OCI-LY3 (cell line): ENCODE data around the gene FBP1.
A peak's percentile ranks its signal among the peaks of the same experiment; 100 is the strongest.

ENCODE experiments used
- H2AFZ ChIP-seq: fragments of 200-600, 300-600 bp; shearing (Covaris generic); 2 replicates; pipeline ENCODE4 v1.6.0; 2014; ENCODE audit warnings: antibody characterized with exemption, low read depth, low read length
- H3K27ac ChIP-seq: fragments of 200-600, 300-600 bp; sonication (generic); 2 replicates; pipeline ENCODE4 v1.5.1; 2014; ENCODE audit warnings: mild to moderate bottlenecking, low read length, moderate library complexity, mixed read lengths
- H3K27me3 ChIP-seq: fragments of 200-600, 300-600 bp; sonication (generic); 2 replicates; pipeline ENCODE4 v1.6.1; 2014; ENCODE audit warnings: low read depth, low read length, mixed read lengths
- H3K36me3 ChIP-seq: fragments of 200-600, 300-600 bp; sonication (generic); replicated peaks from 2 replicates; pipeline ENCODE3; 2014; ENCODE audit warnings: low read depth, low read length, mixed read lengths
- H3K4me1 ChIP-seq: fragments of 300-600, 200-600 bp; sonication (generic); 2 replicates; pipeline ENCODE4 v1.6.1; 2014; ENCODE audit warnings: low read length, mixed read lengths
- H3K4me2 ChIP-seq: fragments of 200-600, 300-600 bp; sonication (generic); 2 replicates; pipeline ENCODE4 v1.6.1; 2014; ENCODE audit warnings: low read length, mixed read lengths
- H3K4me3 ChIP-seq: fragments of 300-600, 200-600 bp; sonication (generic); 2 replicates; pipeline ENCODE4 v1.5.1; 2014; ENCODE audit warnings: antibody characterized with exemption, mild to moderate bottlenecking, low read length, moderate library complexity
- H3K79me2 ChIP-seq: fragments of 300-600, 200-600 bp; shearing (Covaris generic); 2 replicates; pipeline ENCODE4 v1.6.1; 2014; ENCODE audit warnings: mild to moderate bottlenecking, low read length, mixed read lengths
- H3K9ac ChIP-seq: fragments of 300-600, 200-600 bp; shearing (Covaris generic); 2 replicates; pipeline ENCODE4 v1.6.0; 2014; ENCODE audit warnings: mild to moderate bottlenecking, low read length, moderate library complexity
- H3K9me3 ChIP-seq: fragments of 200-600, 300-600 bp; shearing (Covaris generic); 2 replicates; pipeline ENCODE4 v1.6.1; 2014; ENCODE audit warnings: low read length, mixed read lengths; ENCODE audit not compliant: insufficient read depth
- H4K20me1 ChIP-seq: fragments of 200-600, 300-600 bp; sonication (generic); 2 replicates; pipeline ENCODE4 v1.6.1; 2016; ENCODE audit warnings: low read length, mixed read lengths; ENCODE audit not compliant: insufficient read depth
- EZH2phosphoT487 ChIP-seq: fragments of 200-600 bp; shearing (Covaris generic); IDR thresholded peaks from 2 replicates; pipeline ENCODE4 v1.6.1; 2018; ENCODE audit warnings: antibody characterized with exemption, mixed run types, low read depth
- TF ChIP-seq, protein P1 (sequence below): fragments of 200-600, 300-600 bp; sonication (generic); IDR thresholded peaks from 2 replicates; pipeline ENCODE4 v1.5.1; 2014; ENCODE audit warnings: antibody characterized with exemption, low read length, low read depth

The FBP1 gene

DNA sequence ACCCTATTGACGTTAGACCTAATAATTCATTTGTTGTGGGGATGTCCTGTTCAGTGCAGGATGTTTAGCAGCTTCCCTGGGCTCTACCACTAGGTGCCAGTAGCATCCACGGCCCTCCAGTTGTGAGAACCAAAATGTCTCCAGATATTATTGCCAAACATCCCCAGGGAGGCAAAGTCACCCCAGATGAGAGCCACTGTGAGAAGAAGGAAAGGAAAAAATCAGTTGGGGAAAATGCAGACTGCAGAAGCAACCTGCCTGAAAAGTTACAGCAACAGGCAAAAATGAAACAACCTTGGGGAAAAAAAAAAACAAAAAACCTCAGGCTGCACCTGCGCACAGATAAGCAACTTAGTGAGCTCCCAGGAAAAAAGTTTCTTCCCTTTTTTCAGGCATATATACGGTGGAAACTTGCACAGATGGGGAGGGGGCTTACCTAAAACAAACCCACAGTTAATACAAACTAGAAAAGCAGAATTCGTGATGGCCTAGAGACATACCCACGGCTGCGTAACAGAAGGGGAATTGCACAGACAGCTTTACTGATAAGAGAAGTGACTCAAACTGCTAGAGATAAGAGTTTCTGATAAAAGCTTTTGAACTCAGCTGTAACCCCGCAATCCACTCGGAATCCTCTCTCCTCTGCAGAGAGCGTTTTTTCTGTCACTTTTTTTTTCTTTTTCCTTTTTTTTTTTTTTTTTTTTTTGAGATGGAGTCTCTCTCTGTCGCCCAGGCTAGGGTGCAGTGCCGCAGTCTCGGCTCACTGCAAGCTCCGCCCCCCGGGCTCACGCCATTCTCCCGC is 29.8 kb upstream of the FBP1 start:
- Histone ChIP-seq H3K36me3 (no peaks in the 10 kb centered on the region), H3K4me2 (peak overlapping the region; percentile 85), H3K79me2 (no peaks in the 10 kb centered on the region), H3K4me3 (peak overlapping the region; percentile 84), H2AFZ (peak overlapping the region; percentile 98), H3K27ac (no peak overlapping the region), H3K9me3 (no peaks in the 10 kb centered on the region), H3K9ac (peak overlapping the region; percentile 34), H3K4me1 (peaks cover 13% of the 10 kb centered on the region), H3K27me3 (peaks cover 14% of the 10 kb centered on the region), H4K20me1 (no peaks in the 10 kb centered on the region)
- TF ChIP-seq EZH2phosphoT487 = no peak
- TF ChIP-seq, protein P1, sequence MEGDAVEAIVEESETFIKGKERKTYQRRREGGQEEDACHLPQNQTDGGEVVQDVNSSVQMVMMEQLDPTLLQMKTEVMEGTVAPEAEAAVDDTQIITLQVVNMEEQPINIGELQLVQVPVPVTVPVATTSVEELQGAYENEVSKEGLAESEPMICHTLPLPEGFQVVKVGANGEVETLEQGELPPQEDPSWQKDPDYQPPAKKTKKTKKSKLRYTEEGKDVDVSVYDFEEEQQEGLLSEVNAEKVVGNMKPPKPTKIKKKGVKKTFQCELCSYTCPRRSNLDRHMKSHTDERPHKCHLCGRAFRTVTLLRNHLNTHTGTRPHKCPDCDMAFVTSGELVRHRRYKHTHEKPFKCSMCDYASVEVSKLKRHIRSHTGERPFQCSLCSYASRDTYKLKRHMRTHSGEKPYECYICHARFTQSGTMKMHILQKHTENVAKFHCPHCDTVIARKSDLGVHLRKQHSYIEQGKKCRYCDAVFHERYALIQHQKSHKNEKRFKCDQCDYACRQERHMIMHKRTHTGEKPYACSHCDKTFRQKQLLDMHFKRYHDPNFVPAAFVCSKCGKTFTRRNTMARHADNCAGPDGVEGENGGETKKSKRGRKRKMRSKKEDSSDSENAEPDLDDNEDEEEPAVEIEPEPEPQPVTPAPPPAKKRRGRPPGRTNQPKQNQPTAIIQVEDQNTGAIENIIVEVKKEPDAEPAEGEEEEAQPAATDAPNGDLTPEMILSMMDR = peak; percentile 86

DNA sequence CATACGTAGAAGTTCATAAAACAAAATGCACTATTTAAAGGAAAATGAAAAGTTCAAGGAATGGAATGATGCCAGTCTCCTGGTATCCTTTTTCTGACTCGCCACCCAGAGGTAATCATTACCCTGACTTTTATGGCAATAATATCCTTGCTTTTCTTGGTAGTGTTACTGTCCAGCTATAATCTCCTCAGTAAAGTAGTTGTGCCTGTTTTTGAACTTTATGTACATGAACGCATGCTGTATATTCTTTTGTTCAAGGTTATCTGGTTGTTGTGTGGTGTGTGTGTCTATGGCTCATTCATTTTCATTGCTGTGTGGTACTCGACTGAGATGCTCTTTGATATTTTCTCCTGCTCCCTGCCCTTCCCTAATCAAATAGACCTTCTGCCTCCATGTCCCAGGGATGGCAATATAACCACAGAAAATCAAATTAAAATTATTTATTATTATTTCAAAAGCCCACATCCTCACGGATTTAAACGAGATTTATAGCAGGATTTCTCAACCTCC is 29.2 kb upstream of the FBP1 start:
- peak overlapping the region; percentile 84; the same call in 1 of the 2 replicates for H3K4me3 ChIP-seq
- H3K79me2 ChIP-seq = no peaks in the 10 kb centered on the region
- no peak overlapping the region; the same call in 1 of the 2 replicates for H3K9ac ChIP-seq
- H3K9me3 ChIP-seq = no peaks in the 10 kb centered on the region
- H3K27me3 ChIP-seq = peaks cover 14% of the 10 kb centered on the region
- peak overlapping the region; percentile 77; the same call in 1 of the 2 replicates for H2AFZ ChIP-seq
- H3K36me3 ChIP-seq = no peaks in the 10 kb centered on the region
- H3K4me2 ChIP-seq = peak overlapping the region; percentile 85
- TF ChIP-seq, protein P1 = no peak
- peaks cover 13% of the 10 kb centered on the region for H3K4me1 ChIP-seq
- H4K20me1 ChIP-seq = no peaks in the 10 kb centered on the region
- no peak overlapping the region for H3K27ac ChIP-seq

DNA sequence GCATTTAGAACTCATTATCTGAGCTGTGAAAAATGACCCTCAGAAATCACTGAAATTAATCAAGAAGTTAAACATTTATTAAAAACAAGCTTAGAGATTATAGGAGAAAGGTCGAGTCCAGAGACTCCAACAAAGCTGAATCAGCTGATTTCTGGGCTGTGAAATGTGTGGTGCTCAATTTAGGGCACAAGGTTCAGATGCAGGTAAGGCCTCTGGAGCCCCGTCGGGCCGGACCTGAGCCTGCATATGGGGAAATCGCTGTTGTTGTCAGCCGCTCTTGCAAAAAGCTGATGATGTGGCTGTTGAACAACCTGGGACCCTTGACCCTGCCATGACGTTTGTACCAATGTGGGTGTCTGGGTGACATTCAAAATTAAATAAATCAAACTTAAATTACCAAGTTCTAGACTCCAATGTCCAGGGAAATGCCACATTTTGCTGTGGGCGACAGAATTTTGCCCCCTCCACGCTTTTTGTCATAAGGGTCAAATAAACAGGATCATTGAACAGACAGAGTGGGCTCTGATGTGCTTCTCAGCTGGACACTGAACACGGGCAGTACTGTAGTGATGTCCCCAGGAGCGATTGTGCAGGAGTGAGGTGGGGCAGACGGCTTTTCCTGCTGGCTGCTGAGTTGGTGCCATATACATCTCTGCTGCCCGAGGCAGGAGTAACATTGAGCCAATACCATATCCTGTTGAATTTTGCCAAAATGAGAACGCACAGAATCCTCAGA is 27.2 kb upstream of the FBP1 start:
- no peak for TF ChIP-seq EZH2phosphoT487
- TF ChIP-seq, protein P1 = no peak
- Histone ChIP-seq H3K36me3 (no peaks in the 10 kb centered on the region), H3K79me2 (no peaks in the 10 kb centered on the region), H2AFZ (no peak overlapping the region), H3K27me3 (peaks cover 14% of the 10 kb centered on the region), H3K4me2 (no peak overlapping the region), H3K4me1 (peaks cover 13% of the 10 kb centered on the region), H3K9me3 (no peaks in the 10 kb centered on the region), H3K9ac (no peak overlapping the region), H3K4me3 (no peak overlapping the region), H3K27ac (no peak overlapping the region), H4K20me1 (no peaks in the 10 kb centered on the region)

DNA sequence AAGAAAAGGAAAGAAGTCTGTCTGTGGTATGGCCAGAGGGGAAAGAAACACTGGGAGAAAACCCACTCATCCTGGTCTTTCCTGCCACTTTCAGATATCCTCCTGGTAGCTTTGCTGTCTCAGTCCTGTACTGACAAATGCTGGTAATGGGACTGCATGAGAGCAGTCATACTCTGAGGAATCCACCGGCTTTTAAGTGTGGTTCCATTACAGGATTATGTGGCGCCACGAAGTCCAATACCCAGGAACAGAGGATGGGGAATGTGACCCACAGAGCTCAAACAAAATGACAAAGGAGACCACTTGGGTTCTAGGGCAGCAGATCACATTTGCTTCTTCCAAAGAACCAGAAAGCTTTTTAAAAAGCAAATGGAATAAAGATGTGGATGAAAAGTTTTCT is 26.3 kb upstream of the FBP1 start:
- no peak overlapping the region for H3K4me3 ChIP-seq
- TF ChIP-seq EZH2phosphoT487 = no peak
- TF ChIP-seq, protein P1 = no peak
- no peak overlapping the region for H3K27ac ChIP-seq
- H3K4me1 ChIP-seq = peaks cover 13% of the 10 kb centered on the region
- no peaks in the 10 kb centered on the region for H3K79me2 ChIP-seq
- H4K20me1 ChIP-seq = no peaks in the 10 kb centered on the region
- peaks cover 14% of the 10 kb centered on the region for H3K27me3 ChIP-seq
- H3K9ac ChIP-seq = no peak overlapping the region
- H3K9me3 ChIP-seq = no peaks in the 10 kb centered on the region
- no peak overlapping the region for H2AFZ ChIP-seq
- no peak overlapping the region for H3K4me2 ChIP-seq
- H3K36me3 ChIP-seq = no peaks in the 10 kb centered on the region
